ENCODE results near the gene MED13L. TPM values are rescaled to one million over a fixed set of nuclear protein-coding genes. Genes with fewer than 3 reads are reported as not detected.

MED13L gene
- polyA plus RNA-seq, 1 donor (not counting 4 experiments of a cell fraction or from before 2014, with no cell fraction given) = 31.7 TPM

DNA sequence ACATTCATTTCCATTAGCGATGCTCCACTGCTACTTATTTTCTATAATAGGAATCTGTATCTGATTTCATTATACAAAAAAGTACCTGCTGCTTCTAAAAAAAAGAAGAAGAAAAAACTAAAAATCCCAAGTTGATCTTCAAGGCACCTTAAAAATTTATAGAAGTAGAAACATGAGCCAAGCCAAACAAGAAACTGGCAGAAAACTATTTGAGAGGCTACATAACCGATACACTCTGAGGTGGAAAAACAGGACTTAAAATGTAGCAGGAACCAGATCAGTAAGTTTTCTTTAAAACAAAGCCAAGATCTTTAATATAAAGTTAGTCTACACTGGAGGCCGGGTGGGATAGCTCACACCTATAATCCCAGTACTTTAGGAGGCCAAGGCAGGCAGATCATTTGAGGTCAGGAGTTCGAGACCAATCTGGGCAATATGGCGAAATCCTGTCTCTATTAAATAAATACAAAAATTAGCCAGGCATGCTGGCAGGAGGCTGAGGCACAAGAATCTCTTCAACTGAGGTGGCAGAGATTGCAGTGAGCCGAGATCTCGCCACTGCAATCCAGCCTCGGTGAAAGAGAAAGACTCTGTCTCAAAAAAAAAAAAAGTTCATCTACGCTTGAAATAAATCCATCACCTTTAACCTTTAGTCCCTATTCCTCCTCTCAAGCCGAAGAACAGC lies 278.6 kb downstream of the MED13L start:
- no peak overlapping the region for H3K4me2 ChIP-seq (ENCODE audit: control insufficient read depth, extremely low read depth, insufficient read depth, low read depth, low read length)
- H2AFZ ChIP-seq (ENCODE audit: control insufficient read depth, low read length) = no peak overlapping the region
- TF ChIP-seq EZH2 (IDR thresholded peaks at IDR 0.05; ENCODE audit: low read length) = no peak
- TF ChIP-seq, protein P1, sequence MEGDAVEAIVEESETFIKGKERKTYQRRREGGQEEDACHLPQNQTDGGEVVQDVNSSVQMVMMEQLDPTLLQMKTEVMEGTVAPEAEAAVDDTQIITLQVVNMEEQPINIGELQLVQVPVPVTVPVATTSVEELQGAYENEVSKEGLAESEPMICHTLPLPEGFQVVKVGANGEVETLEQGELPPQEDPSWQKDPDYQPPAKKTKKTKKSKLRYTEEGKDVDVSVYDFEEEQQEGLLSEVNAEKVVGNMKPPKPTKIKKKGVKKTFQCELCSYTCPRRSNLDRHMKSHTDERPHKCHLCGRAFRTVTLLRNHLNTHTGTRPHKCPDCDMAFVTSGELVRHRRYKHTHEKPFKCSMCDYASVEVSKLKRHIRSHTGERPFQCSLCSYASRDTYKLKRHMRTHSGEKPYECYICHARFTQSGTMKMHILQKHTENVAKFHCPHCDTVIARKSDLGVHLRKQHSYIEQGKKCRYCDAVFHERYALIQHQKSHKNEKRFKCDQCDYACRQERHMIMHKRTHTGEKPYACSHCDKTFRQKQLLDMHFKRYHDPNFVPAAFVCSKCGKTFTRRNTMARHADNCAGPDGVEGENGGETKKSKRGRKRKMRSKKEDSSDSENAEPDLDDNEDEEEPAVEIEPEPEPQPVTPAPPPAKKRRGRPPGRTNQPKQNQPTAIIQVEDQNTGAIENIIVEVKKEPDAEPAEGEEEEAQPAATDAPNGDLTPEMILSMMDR (optimal IDR thresholded peaks at IDR 0.05 in 1 of 3, IDR thresholded peaks at IDR 0.05 in 1 of 3, conservative IDR thresholded peaks at IDR 0.05 in 1 of 3; ENCODE audit: extremely low read depth in 1 of 3, insufficient read depth in 2 of 3, low read length in 3 of 3) = no peak
- no peaks in the 10 kb centered on the region for H4K20me1 ChIP-seq (ENCODE audit: control insufficient read depth, extremely low read depth, insufficient read depth, low read length)
- FAIRE-seq (no peak), DNase-seq (ENCODE audit: low read depth, low spot score) (no peak)
- no peaks in the 10 kb centered on the region for H3K79me2 ChIP-seq (ENCODE audit: control insufficient read depth, insufficient read depth, low read length)
- H3K9me3 ChIP-seq (ENCODE audit: control insufficient read depth, low read depth, low read length) = no peaks in the 10 kb centered on the region
- H3K4me3 ChIP-seq (ENCODE audit: control insufficient read depth in 2 of 3, extremely low read depth in 1 of 3, insufficient read depth in 2 of 3, low read depth in 1 of 3, low read length in 3 of 3) = no peak overlapping the region
- peaks cover 6 to 14% of the 10 kb centered on the region in 2 experiments for H3K36me3 ChIP-seq (ENCODE audit: control insufficient read depth in 2 of 2, extremely low read depth in 1 of 2, insufficient read depth in 2 of 2, low read length in 2 of 2)
- no peaks in the 10 kb centered on the region for H3K27me3 ChIP-seq (ENCODE audit: control insufficient read depth, extremely low read depth, insufficient read depth, low read length)
- H3K9ac ChIP-seq (ENCODE audit: control insufficient read depth, extremely low read depth, insufficient read depth, low read length) = no peak overlapping the region
- no peaks in the 10 kb centered on the region for H3K4me1 ChIP-seq (ENCODE audit: control insufficient read depth, extremely low read depth, insufficient read depth, low read length)
- dilution Hi-C loops (cut with MboI; ENCODE audit: extremely low pct_ligation_motif_present, low sequenced_read_pairs) = no loop called here
- no peak overlapping the region for H3K27ac ChIP-seq (ENCODE audit: control insufficient read depth, insufficient read depth, low read length)
- H3K9me1 ChIP-seq (ENCODE audit: control insufficient read depth, extremely low read depth, insufficient read depth, low read length) = no peaks in the 10 kb centered on the region

DNA sequence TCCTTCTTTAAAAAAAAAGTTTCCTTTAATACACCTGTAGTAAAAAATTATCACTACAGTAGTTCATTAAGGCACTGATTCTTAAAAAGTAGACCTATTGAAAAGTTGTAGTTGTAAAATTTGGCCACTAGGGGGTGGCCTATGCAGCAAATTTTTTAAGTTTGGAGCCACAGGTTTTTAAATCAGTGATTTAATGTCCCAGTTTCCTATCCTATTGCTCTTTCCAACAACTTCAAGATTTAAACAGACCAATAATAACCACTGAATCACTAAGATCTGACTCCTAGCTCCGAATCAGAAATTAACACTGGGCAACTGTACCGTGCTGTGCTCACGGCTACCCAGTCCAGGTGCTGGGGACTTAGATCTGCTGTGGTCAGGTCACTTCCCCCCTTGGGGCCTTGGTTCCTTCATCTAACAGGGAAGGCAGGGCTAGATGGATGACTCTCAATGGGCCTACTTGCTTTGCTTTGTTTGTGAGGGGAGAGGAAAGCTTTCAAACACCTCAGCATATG lies 279.3 kb downstream of the MED13L start:
- Histone ChIP-seq H3K4me1 (ENCODE audit: control insufficient read depth, extremely low read depth, insufficient read depth, low read length) (no peaks in the 10 kb centered on the region), H3K27me3 (ENCODE audit: control insufficient read depth, extremely low read depth, insufficient read depth, low read length) (no peaks in the 10 kb centered on the region), H3K9ac (ENCODE audit: control insufficient read depth, extremely low read depth, insufficient read depth, low read length) (no peak overlapping the region), H3K4me2 (ENCODE audit: control insufficient read depth, extremely low read depth, insufficient read depth, low read depth, low read length) (no peak overlapping the region), H2AFZ (ENCODE audit: control insufficient read depth, low read length) (no peak overlapping the region), H3K79me2 (ENCODE audit: control insufficient read depth, insufficient read depth, low read length) (no peaks in the 10 kb centered on the region), H4K20me1 (ENCODE audit: control insufficient read depth, extremely low read depth, insufficient read depth, low read length) (no peaks in the 10 kb centered on the region), H3K9me1 (ENCODE audit: control insufficient read depth, extremely low read depth, insufficient read depth, low read length) (no peaks in the 10 kb centered on the region), H3K27ac (ENCODE audit: control insufficient read depth, insufficient read depth, low read length) (no peak overlapping the region), H3K4me3 (ENCODE audit: control insufficient read depth in 2 of 3, extremely low read depth in 1 of 3, insufficient read depth in 2 of 3, low read depth in 1 of 3, low read length in 3 of 3) (no peak overlapping the region), H3K36me3 (ENCODE audit: control insufficient read depth in 2 of 2, extremely low read depth in 1 of 2, insufficient read depth in 2 of 2, low read length in 2 of 2) (peaks cover 6 to 19% of the 10 kb centered on the region in 2 experiments), H3K9me3 (ENCODE audit: control insufficient read depth, low read depth, low read length) (no peaks in the 10 kb centered on the region)
- FAIRE-seq (no peak), DNase-seq (ENCODE audit: low read depth, low spot score) (no peak)
- TF ChIP-seq EZH2 (IDR thresholded peaks at IDR 0.05; ENCODE audit: low read length) = no peak
- TF ChIP-seq, protein P1 (optimal IDR thresholded peaks at IDR 0.05 in 1 of 3, IDR thresholded peaks at IDR 0.05 in 1 of 3, conservative IDR thresholded peaks at IDR 0.05 in 1 of 3; ENCODE audit: extremely low read depth in 1 of 3, insufficient read depth in 2 of 3, low read length in 3 of 3) = peak in 2 of 3 experiments; percentile 47 to 49
- dilution Hi-C loops (cut with MboI; ENCODE audit: extremely low pct_ligation_motif_present, low sequenced_read_pairs) = no loop called here

Data from keratinocyte (primary cell).